ENCODE measurements around the gene TCAP. TPM values are rescaled to one million over a fixed set of nuclear protein-coding genes. Genes with fewer than 3 reads are reported as not detected.

Gene TCAP
- total and polyA plus RNA-seq, 9 donors: 0.24 to 1.9 (median 1.3) TPM

DNA sequence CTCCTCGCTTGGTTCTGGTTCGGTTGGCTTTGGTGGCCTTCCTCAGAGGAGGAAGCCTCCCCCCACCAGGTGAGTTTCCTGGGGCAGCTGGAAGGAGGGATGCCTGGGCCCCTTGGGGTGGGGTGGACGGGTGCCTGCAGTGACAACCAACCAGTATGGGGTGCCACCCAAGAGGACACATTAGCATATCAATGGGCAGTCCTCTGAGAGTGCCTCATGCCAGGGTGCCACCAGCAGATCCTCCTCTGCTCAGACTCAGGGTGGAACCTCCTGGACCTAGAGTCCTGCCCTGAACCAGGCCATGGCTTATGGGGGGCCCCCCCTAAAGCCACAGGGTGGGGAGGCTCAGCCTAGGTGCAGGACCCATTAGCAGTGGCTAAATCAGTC, 35.7 kb upstream of the TCAP start:
- no peak overlapping the region for H3K4me3 ChIP-seq
- WGBS, 3 donors: 64 to 70% (median 69%) methylated on average over 3 of the region's 3 CpGs
- intact Hi-C loops (cut with DNase I): loop anchor here in 2 of 4 donors (5.0 to 10.0 kb wide), 2 partner anchors 85 to 123 kb away; no protein-coding TSS in a partner anchor
- H3K27ac ChIP-seq: no peak overlapping the region
- no peak for DNase-seq
- TF ChIP-seq POLR2A (IDR thresholded peaks at IDR 0.05) (no peak), EP300 (IDR thresholded peaks at IDR 0.05) (no peak)
- TF ChIP-seq, protein P1, sequence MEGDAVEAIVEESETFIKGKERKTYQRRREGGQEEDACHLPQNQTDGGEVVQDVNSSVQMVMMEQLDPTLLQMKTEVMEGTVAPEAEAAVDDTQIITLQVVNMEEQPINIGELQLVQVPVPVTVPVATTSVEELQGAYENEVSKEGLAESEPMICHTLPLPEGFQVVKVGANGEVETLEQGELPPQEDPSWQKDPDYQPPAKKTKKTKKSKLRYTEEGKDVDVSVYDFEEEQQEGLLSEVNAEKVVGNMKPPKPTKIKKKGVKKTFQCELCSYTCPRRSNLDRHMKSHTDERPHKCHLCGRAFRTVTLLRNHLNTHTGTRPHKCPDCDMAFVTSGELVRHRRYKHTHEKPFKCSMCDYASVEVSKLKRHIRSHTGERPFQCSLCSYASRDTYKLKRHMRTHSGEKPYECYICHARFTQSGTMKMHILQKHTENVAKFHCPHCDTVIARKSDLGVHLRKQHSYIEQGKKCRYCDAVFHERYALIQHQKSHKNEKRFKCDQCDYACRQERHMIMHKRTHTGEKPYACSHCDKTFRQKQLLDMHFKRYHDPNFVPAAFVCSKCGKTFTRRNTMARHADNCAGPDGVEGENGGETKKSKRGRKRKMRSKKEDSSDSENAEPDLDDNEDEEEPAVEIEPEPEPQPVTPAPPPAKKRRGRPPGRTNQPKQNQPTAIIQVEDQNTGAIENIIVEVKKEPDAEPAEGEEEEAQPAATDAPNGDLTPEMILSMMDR (IDR thresholded peaks at IDR 0.05): no peak
- no peaks in the 10 kb centered on the region for H3K9me3 ChIP-seq
- no peaks in the 10 kb centered on the region for H3K27me3 ChIP-seq
- H3K36me3 ChIP-seq: no peaks in the 10 kb centered on the region
- no peaks in the 10 kb centered on the region for H3K4me1 ChIP-seq (ENCODE audit: insufficient read depth)

DNA sequence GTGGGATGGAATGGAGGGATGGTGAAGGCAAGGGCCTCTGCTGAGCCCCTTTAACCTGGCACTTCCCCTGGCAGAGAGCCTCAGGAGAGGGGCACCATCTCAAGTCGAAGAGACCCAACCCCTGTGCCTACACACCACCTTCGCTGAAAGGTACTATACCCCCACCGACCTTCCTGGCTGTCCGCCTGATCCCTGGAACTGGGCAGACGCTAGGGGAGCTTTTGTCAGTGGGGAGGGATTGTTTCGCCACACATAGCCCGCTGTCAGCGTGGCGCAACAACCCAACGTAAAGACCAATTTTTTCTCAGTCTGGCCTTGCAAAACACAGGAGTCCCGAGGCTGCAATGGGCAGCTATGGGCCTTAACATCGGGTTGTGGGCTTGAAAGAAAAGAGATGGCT, 35.3 kb upstream of the TCAP start:
- TF ChIP-seq EP300 (IDR thresholded peaks at IDR 0.05) (no peak), POLR2A (IDR thresholded peaks at IDR 0.05) (no peak)
- TF ChIP-seq, protein P1 (IDR thresholded peaks at IDR 0.05): no peak
- Histone ChIP-seq H3K4me1 (ENCODE audit: insufficient read depth) (peaks cover 1% of the 10 kb centered on the region), H3K9me3 (no peaks in the 10 kb centered on the region), H3K36me3 (no peaks in the 10 kb centered on the region), H3K27me3 (no peaks in the 10 kb centered on the region), H3K27ac (no peak overlapping the region), H3K4me3 (no peak overlapping the region)
- DNase-seq: no peak
- WGBS, 3 donors: 72 to 83% (median 74%) methylated on average over 12 of the region's 12 CpGs
- intact Hi-C loops (cut with DNase I): loop anchor here in 2 of 4 donors (5.0 to 10.0 kb wide), 3 partner anchors 85 to 122 kb away; partner anchors contain the start of gene MIEN1 (in 1 of the 2)

DNA sequence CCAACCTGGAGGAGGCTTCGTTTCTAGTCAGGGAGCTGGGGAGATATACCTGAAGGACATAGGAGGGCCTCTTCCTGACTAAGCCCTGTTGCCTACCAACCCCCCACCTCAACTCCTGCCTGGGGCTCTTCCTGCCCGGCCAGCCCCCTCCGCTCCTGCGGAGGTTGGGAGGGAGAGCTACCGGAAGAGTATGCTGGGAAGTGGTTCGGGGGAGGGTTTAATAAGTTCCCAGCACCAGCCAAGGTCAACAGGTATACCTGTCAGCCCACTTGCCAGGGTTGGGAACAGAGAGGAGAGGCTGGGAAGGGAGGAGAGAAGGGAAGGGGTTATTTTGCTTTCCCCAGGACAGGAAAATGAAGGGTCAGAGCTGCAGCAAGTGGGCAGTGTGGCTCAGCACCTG, 33.7 kb upstream of the TCAP start:
- intact Hi-C loops (cut with DNase I): loop anchor here in 1 of 4 donors (5.0 kb wide), 1 partner anchor 101 kb away; the partner anchor contains the start of gene MIEN1

DNA sequence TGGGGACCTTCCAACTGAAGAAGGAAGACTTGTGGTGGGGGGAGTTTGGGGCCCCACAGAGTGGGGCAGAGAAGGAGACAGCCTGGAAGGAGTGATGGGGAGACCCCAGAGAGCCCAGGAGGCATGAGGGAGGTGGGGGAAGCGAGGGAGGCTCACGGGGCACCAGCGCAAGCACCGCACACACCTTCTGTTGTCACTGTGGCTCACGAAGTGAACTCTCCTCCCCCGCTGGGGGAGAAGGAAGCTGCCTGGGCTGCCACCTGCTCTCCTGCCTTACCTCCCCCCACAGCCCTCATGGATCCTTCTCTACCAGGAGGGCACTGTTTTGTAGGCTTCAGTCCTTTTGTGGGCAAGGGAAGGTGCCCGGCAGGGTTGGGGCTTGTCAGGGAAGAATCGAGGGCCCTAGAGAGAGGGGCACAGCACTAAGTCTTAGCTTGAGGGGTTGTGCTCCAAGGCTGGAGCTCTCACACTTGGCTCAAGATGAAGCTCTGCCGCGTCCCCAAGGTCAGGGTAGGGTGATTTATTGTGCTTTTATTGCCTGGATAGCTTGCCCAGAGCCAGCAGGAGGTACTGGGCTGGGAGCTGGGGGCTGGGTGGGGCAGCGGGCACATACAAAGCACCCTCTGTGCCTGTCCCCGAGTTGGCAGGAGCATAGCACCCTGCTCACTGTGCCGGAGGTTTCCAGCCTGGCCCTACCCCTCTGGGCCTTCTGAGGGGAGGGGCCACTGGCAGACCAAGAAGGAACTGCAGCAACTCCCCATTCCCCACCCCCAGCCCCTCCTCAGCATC, 32.8 kb upstream of the TCAP start:
- H3K27me3 ChIP-seq: no peaks in the 10 kb centered on the region
- peaks cover 1% of the 10 kb centered on the region for H3K4me1 ChIP-seq (ENCODE audit: insufficient read depth)
- DNase-seq: no peak
- no peaks in the 10 kb centered on the region for H3K9me3 ChIP-seq
- WGBS, 3 donors: 19 to 23% (median 21%) methylated on average over 12 to 13 of the region's 13 CpGs
- intact Hi-C loops (cut with DNase I): loop anchor here in 1 of 4 donors (5.0 kb wide), 1 partner anchor 100 kb away; the partner anchor contains the start of gene MIEN1
- TF ChIP-seq, protein P1 (IDR thresholded peaks at IDR 0.05): no peak
- TF ChIP-seq EP300 (IDR thresholded peaks at IDR 0.05): no peak
- no peak for TF ChIP-seq POLR2A (IDR thresholded peaks at IDR 0.05)
- no peak overlapping the region for H3K4me3 ChIP-seq
- no peak overlapping the region for H3K27ac ChIP-seq
- no peaks in the 10 kb centered on the region for H3K36me3 ChIP-seq

More for the DNA sequence above, 33.7 kb upstream of the TCAP start:
- Histone ChIP-seq H3K4me3 (no peak overlapping the region), H3K27me3 (no peaks in the 10 kb centered on the region), H3K27ac (no peak overlapping the region), H3K9me3 (no peaks in the 10 kb centered on the region), H3K36me3 (no peaks in the 10 kb centered on the region), H3K4me1 (ENCODE audit: insufficient read depth) (peaks cover 1% of the 10 kb centered on the region)
- WGBS, 3 donors: 33 to 39% (median 35%) methylated on average over 6 of the region's 6 CpGs
- no peak for TF ChIP-seq POLR2A (IDR thresholded peaks at IDR 0.05)
- TF ChIP-seq EP300 (IDR thresholded peaks at IDR 0.05): no peak
- TF ChIP-seq, protein P1 (IDR thresholded peaks at IDR 0.05): no peak
- DNase-seq: no peak
